ENCODE measurements around the gene DMPK.

Gene DMPK

DNA sequence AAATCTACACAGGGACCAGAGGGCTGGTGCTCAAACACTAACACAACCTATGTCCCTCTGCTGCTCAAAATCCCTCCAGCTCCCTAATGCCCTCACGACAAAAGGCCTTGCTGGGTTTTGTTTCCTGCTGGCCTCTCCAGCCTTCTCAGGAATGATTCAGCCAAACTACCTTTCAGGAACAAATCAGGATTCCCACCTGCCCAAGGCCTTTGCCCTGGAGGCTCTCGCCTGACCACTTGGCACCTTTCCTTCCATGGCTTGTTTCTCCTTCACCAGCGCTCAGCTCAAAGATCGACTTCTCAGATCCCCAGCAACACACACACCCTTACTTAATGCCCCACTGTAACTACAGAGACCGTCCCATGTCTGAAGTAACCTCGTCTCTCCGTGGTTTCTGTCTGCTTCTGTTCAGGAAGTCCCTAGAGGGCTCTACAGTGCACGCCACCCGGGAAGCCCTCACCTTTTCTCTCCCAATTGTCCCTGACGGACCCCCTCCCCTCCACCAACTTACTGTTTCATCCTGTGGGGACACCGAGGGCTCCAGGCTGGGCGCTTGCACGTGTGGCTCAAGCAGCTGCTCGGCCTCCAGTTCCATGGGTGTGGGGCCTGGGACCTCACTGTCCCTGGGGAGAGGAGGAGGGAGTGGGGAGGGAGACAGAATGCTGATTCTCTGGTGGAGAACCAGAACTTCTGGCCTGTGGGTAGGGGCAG lies 10.0 kb downstream of the DMPK start:
- no peak overlapping the region for H3K23ac ChIP-seq (ENCODE audit: low read length)
- H2BK120ac ChIP-seq (ENCODE audit: insufficient read depth, low read length, poor library complexity) = no peak overlapping the region
- H3K18ac ChIP-seq (ENCODE audit: low read length) = no peak overlapping the region
- no peaks in the 10 kb centered on the region for H3K27me3 ChIP-seq (ENCODE audit: insufficient read depth, low read length)
- peaks cover 23% of the 10 kb centered on the region for H3K79me1 ChIP-seq (ENCODE audit: low read length)
- H3K36me3 ChIP-seq (ENCODE audit: control insufficient read depth in 1 of 2, insufficient read depth in 2 of 2, low read length in 2 of 2) = peaks cover 24 to 26% of the 10 kb centered on the region in 2 experiments
- no peak overlapping the region for H2AK5ac ChIP-seq (ENCODE audit: low read length)
- no peaks in the 10 kb centered on the region for H3K9me3 ChIP-seq (ENCODE audit: insufficient read depth, low read depth, low read length)
- no peak overlapping the region for H4K8ac ChIP-seq (ENCODE audit: low read depth, low read length)
- H4K91ac ChIP-seq (ENCODE audit: low read depth, low read length) = no peak overlapping the region
- no peak overlapping the region for H4K12ac ChIP-seq (ENCODE audit: low read depth, low read length)
- no peak overlapping the region for H3K9ac ChIP-seq (ENCODE audit: low read length)
- H3K27ac ChIP-seq (ENCODE audit: low read depth, low read length) = no peak overlapping the region
- H3K79me2 ChIP-seq (ENCODE audit: control insufficient read depth, insufficient read depth, low read length, poor library complexity) = peaks cover 13% of the 10 kb centered on the region
- no peak overlapping the region for H3K4ac ChIP-seq (ENCODE audit: low read depth, low read length)
- H3K4me2 ChIP-seq (ENCODE audit: low read length) = no peak overlapping the region
- H2BK12ac ChIP-seq (ENCODE audit: low read length) = no peak overlapping the region
- peaks cover 0 to 5% of the 10 kb centered on the region in 2 experiments for H3K4me1 ChIP-seq (ENCODE audit: control insufficient read depth in 1 of 2, insufficient read depth in 2 of 2, low read length in 2 of 2)
- no peak overlapping the region for H2BK5ac ChIP-seq (ENCODE audit: low read depth, low read length, poor library complexity)
- no CpG with 5 or more reads among the region's 14 CpGs for WGBS (ENCODE audit: extremely low coverage, insufficient coverage, insufficient read length)
- no peak for DNase-seq
- no peak overlapping the region for H2AFZ ChIP-seq (ENCODE audit: insufficient read depth, low read length, poor library complexity)
- no peak overlapping the region for H3K14ac ChIP-seq (ENCODE audit: low read length)
- H3K4me3 ChIP-seq (ENCODE audit: low read depth, low read length) = no peak overlapping the region

DNA sequence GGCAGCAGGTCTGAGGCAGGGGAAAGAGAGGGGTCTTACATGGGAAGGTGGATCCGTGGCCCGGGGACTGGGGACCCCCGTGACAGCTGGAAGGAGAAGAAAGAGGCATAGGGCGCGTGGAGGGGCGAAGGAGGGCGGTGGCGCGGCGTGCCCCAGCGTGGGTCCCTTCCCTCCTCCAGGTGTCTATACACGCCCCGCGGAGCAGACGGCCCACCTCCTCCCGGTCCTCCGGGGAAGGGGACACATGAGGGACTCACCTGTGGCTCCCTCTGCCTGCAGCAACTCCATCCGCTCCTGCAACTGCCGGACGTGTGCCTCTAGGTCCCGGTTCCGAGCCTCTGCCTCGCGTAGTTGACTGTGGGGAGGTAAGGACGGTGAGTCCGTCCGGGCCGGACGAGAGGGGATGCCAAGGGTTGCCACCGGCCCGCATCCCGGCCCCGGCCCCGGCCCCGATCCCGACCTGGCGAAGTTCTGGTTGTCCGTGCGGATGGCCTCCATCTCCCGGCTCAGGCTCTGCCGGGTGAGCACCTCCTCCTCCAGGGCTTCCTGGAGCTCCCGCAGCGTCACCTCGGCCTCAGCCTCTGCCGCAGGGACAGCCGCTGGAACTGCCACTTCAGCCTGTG lies 10.9 kb downstream of the DMPK start:
- Histone ChIP-seq H3K4me2 (ENCODE audit: low read length) (peak overlapping the region; percentile 66), H3K27me3 (ENCODE audit: insufficient read depth, low read length) (no peaks in the 10 kb centered on the region), H2AFZ (ENCODE audit: insufficient read depth, low read length, poor library complexity) (no peak overlapping the region), H3K4me3 (ENCODE audit: low read depth, low read length) (no peak overlapping the region), H4K91ac (ENCODE audit: low read depth, low read length) (no peak overlapping the region), H2BK5ac (ENCODE audit: low read depth, low read length, poor library complexity) (no peak overlapping the region), H3K27ac (ENCODE audit: low read depth, low read length) (no peak overlapping the region), H3K79me2 (ENCODE audit: control insufficient read depth, insufficient read depth, low read length, poor library complexity) (peaks cover 13% of the 10 kb centered on the region), H3K9me3 (ENCODE audit: insufficient read depth, low read depth, low read length) (no peaks in the 10 kb centered on the region), H3K18ac (ENCODE audit: low read length) (no peak overlapping the region), H3K23ac (ENCODE audit: low read length) (no peak overlapping the region), H3K36me3 (ENCODE audit: control insufficient read depth in 1 of 2, insufficient read depth in 2 of 2, low read length in 2 of 2) (peaks cover 17% of the 10 kb centered on the region in 2 experiments), H4K12ac (ENCODE audit: low read depth, low read length) (no peak overlapping the region), H2BK12ac (ENCODE audit: low read length) (no peak overlapping the region), H3K79me1 (ENCODE audit: low read length) (peaks cover 27% of the 10 kb centered on the region), H4K8ac (ENCODE audit: low read depth, low read length) (no peak overlapping the region), H3K9ac (ENCODE audit: low read length) (no peak overlapping the region), H3K4me1 (ENCODE audit: control insufficient read depth in 1 of 2, insufficient read depth in 2 of 2, low read length in 2 of 2) (peaks cover 6 to 13% of the 10 kb centered on the region in 2 experiments), H3K14ac (ENCODE audit: low read length) (no peak overlapping the region), H2AK5ac (ENCODE audit: low read length) (no peak overlapping the region), H2BK120ac (ENCODE audit: insufficient read depth, low read length, poor library complexity) (no peak overlapping the region), H3K4ac (ENCODE audit: low read depth, low read length) (no peak overlapping the region)
- WGBS (ENCODE audit: extremely low coverage, insufficient coverage, insufficient read length) = no CpG with 5 or more reads among the region's 46 CpGs
- peak in 1 of 2 donors; percentile 40 for DNase-seq

DNA sequence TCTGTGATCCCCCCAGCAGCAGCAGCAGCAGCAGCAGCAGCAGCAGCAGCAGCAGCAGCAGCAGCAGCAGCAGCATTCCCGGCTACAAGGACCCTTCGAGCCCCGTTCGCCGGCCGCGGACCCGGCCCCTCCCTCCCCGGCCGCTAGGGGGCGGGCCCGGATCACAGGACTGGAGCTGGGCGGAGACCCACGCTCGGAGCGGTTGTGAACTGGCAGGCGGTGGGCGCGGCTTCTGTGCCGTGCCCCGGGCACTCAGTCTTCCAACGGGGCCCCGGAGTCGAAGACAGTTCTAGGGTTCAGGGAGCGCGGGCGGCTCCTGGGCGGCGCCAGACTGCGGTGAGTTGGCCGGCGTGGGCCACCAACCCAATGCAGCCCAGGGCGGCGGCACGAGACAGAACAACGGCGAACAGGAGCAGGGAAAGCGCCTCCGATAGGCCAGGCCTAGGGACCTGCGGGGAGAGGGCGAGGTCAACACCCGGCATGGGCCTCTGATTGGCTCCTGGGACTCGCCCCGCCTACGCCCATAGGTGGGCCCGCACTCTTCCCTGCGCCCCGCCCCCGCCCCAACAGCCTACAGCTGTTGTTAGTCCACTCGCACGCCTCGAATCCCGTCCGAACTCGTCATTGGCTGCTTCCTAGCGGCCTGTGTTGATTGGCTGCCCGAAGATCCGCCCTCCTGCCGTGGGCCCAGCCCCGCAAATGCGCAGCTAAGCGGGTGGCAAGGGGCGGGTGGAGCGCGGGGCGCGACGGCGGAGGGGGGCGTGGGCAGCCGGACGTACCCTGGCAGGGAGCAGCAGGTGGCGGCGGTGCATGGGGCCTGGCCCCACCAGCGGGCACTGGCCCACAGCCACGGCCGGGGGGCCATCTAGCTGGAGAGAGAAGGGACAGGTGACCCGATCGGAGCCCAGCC lies 11.8 kb downstream of the DMPK start:
- Histone ChIP-seq H3K79me2 (ENCODE audit: control insufficient read depth, insufficient read depth, low read length, poor library complexity) (peaks cover 13% of the 10 kb centered on the region), H3K4me1 (ENCODE audit: control insufficient read depth in 1 of 2, insufficient read depth in 2 of 2, low read length in 2 of 2) (peaks cover 7 to 15% of the 10 kb centered on the region in 2 experiments), H4K8ac (ENCODE audit: low read depth, low read length) (peak overlapping the region; percentile 86), H3K4ac (ENCODE audit: low read depth, low read length) (peak overlapping the region; percentile 42), H3K27me3 (ENCODE audit: insufficient read depth, low read length) (no peaks in the 10 kb centered on the region), H3K14ac (ENCODE audit: low read length) (peak overlapping the region; percentile 83), H2BK12ac (ENCODE audit: low read length) (no peak overlapping the region), H4K91ac (ENCODE audit: low read depth, low read length) (peak overlapping the region; percentile 91), H3K4me3 (ENCODE audit: low read depth, low read length) (peak overlapping the region; percentile 73), H4K12ac (ENCODE audit: low read depth, low read length) (peak overlapping the region; percentile 71), H2AK5ac (ENCODE audit: low read length) (no peak overlapping the region), H2AFZ (ENCODE audit: insufficient read depth, low read length, poor library complexity) (peak overlapping the region; percentile 50), H3K9ac (ENCODE audit: low read length) (peak overlapping the region; percentile 84), H2BK5ac (ENCODE audit: low read depth, low read length, poor library complexity) (peak overlapping the region; percentile 69), H2BK120ac (ENCODE audit: insufficient read depth, low read length, poor library complexity) (peak overlapping the region; percentile 59), H3K36me3 (ENCODE audit: control insufficient read depth in 1 of 2, insufficient read depth in 2 of 2, low read length in 2 of 2) (peaks cover 16 to 17% of the 10 kb centered on the region in 2 experiments), H3K27ac (ENCODE audit: low read depth, low read length) (peak overlapping the region; percentile 91), H3K9me3 (ENCODE audit: insufficient read depth, low read depth, low read length) (no peaks in the 10 kb centered on the region), H3K18ac (ENCODE audit: low read length) (peak overlapping the region; percentile 75), H3K4me2 (ENCODE audit: low read length) (peak overlapping the region; percentile 97), H3K79me1 (ENCODE audit: low read length) (peaks cover 27% of the 10 kb centered on the region), H3K23ac (ENCODE audit: low read length) (no peak overlapping the region)
- peak; percentile 96 to 98 for DNase-seq
- no CpG with 5 or more reads among the region's 79 CpGs for WGBS (ENCODE audit: extremely low coverage, insufficient coverage, insufficient read length)

DNA sequence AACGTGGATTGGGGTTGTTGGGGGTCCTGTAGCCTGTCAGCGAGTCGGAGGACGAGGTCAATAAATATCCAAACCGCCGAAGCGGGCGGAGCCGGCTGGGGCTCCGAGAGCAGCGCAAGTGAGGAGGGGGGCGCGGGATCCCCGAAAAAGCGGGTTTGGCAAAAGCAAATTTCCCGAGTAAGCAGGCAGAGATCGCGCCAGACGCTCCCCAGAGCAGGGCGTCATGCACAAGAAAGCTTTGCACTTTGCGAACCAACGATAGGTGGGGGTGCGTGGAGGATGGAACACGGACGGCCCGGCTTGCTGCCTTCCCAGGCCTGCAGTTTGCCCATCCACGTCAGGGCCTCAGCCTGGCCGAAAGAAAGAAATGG lies 12.5 kb downstream of the DMPK start:
- Histone ChIP-seq H2BK5ac (ENCODE audit: low read depth, low read length, poor library complexity) (peak overlapping the region; percentile 69), H3K79me2 (ENCODE audit: control insufficient read depth, insufficient read depth, low read length, poor library complexity) (peaks cover 13% of the 10 kb centered on the region), H3K18ac (ENCODE audit: low read length) (peak overlapping the region; percentile 75), H3K9me3 (ENCODE audit: insufficient read depth, low read depth, low read length) (no peaks in the 10 kb centered on the region), H4K12ac (ENCODE audit: low read depth, low read length) (peak overlapping the region; percentile 71), H3K36me3 (ENCODE audit: control insufficient read depth in 1 of 2, insufficient read depth in 2 of 2, low read length in 2 of 2) (peaks cover 16% of the 10 kb centered on the region in 2 experiments), H3K27me3 (ENCODE audit: insufficient read depth, low read length) (no peaks in the 10 kb centered on the region), H3K4me3 (ENCODE audit: low read depth, low read length) (peak overlapping the region; percentile 68), H4K91ac (ENCODE audit: low read depth, low read length) (peak overlapping the region; percentile 91), H2AK5ac (ENCODE audit: low read length) (peak overlapping the region; percentile 67), H4K8ac (ENCODE audit: low read depth, low read length) (peak overlapping the region; percentile 86), H3K14ac (ENCODE audit: low read length) (peak overlapping the region; percentile 83), H3K4ac (ENCODE audit: low read depth, low read length) (peak overlapping the region; percentile 42), H3K9ac (ENCODE audit: low read length) (peak overlapping the region; percentile 84), H3K27ac (ENCODE audit: low read depth, low read length) (peak overlapping the region; percentile 91), H3K4me1 (ENCODE audit: control insufficient read depth in 1 of 2, insufficient read depth in 2 of 2, low read length in 2 of 2) (peaks cover 13 to 21% of the 10 kb centered on the region in 2 experiments), H2BK12ac (ENCODE audit: low read length) (peak overlapping the region; percentile 10), H3K23ac (ENCODE audit: low read length) (no peak overlapping the region), H3K4me2 (ENCODE audit: low read length) (peak overlapping the region; percentile 97), H2BK120ac (ENCODE audit: insufficient read depth, low read length, poor library complexity) (peak overlapping the region; percentile 59), H2AFZ (ENCODE audit: insufficient read depth, low read length, poor library complexity) (peak overlapping the region; percentile 50), H3K79me1 (ENCODE audit: low read length) (peaks cover 27% of the 10 kb centered on the region)
- WGBS (ENCODE audit: extremely low coverage, insufficient coverage, insufficient read length) = no CpG with 5 or more reads among the region's 28 CpGs
- peak in 1 of 2 donors; percentile 45 for DNase-seq
